ENCODE measurements around the gene C18orf63.

C18orf63 gene

GRCh38 chr18:74376523-74376922 lies 60.9 kb downstream of the C18orf63 start:
- no peak for DNase-seq (ENCODE audit: low read depth, low spot score)

GRCh38 chr18:74377776-74378175 lies 62.1 kb downstream of the C18orf63 start:
- DNase-seq (ENCODE audit: low read depth, low spot score): no peak

GRCh38 chr18:74378179-74378682 lies 62.6 kb downstream of the C18orf63 start:
- DNase-seq (ENCODE audit: low read depth, low spot score): no peak

GRCh38 chr18:74380916-74381315 lies 65.3 kb downstream of the C18orf63 start:
- DNase-seq (ENCODE audit: low read depth, low spot score): no peak

- no peak for DNase-seq (ENCODE audit: low read depth, low spot score)
Measured at GRCh38 chr18:74381621-74382295, 66.1 kb downstream of the C18orf63 start.

GRCh38 chr18:74382481-74383017 lies 66.9 kb downstream of the C18orf63 start:
- DNase-seq (ENCODE audit: low read depth, low spot score): no peak

- DNase-seq (ENCODE audit: low read depth, low spot score): no peak
Measured at GRCh38 chr18:74387383-74387782, 71.7 kb downstream of the C18orf63 start.

- no peak for DNase-seq (ENCODE audit: low read depth, low spot score)
Measured at GRCh38 chr18:74388227-74388626, 72.6 kb downstream of the C18orf63 start.

- DNase-seq (ENCODE audit: low read depth, low spot score): no peak
Measured at GRCh38 chr18:74389171-74389927, 73.7 kb downstream of the C18orf63 start.

- no peak for DNase-seq (ENCODE audit: low read depth, low spot score)
Measured at GRCh38 chr18:74389991-74390390, 74.4 kb downstream of the C18orf63 start.

GRCh38 chr18:74390900-74391299 lies 75.3 kb downstream of the C18orf63 start:
- DNase-seq (ENCODE audit: low read depth, low spot score): no peak

- DNase-seq (ENCODE audit: low read depth, low spot score): no peak
Measured at GRCh38 chr18:74392323-74392722, 76.7 kb downstream of the C18orf63 start.

- no peak for DNase-seq (ENCODE audit: low read depth, low spot score)
Measured at GRCh38 chr18:74395006-74395405, 79.4 kb downstream of the C18orf63 start.

- no peak for DNase-seq (ENCODE audit: low read depth, low spot score)
Measured at GRCh38 chr18:74395648-74396154, 80.1 kb downstream of the C18orf63 start.

- DNase-seq (ENCODE audit: low read depth, low spot score): no peak
Measured at GRCh38 chr18:74396171-74397169, 80.8 kb downstream of the C18orf63 start.

GRCh38 chr18:74397572-74397971 lies 81.9 kb downstream of the C18orf63 start:
- DNase-seq (ENCODE audit: low read depth, low spot score): no peak

- DNase-seq (ENCODE audit: low read depth, low spot score): no peak
Measured at GRCh38 chr18:74399091-74399887, 83.7 kb downstream of the C18orf63 start.

- DNase-seq (ENCODE audit: low read depth, low spot score): no peak
Measured at GRCh38 chr18:74400813-74401212, 85.2 kb downstream of the C18orf63 start.

- DNase-seq (ENCODE audit: low read depth, low spot score): no peak
Measured at GRCh38 chr18:74402806-74403433, 87.3 kb downstream of the C18orf63 start.

- no peak for DNase-seq (ENCODE audit: low read depth, low spot score)
Measured at GRCh38 chr18:74407888-74408287, 92.2 kb downstream of the C18orf63 start.

All from activated CD4-positive, CD25-positive, alpha-beta regulatory T cell treated with anti-CD3 and anti-CD28 coated beads, Interleukin-2, amount 50 U/mL, for 16 hours (primary cell).